ENCODE results near the gene SELENOS.

- TF ChIP-seq, protein P1, sequence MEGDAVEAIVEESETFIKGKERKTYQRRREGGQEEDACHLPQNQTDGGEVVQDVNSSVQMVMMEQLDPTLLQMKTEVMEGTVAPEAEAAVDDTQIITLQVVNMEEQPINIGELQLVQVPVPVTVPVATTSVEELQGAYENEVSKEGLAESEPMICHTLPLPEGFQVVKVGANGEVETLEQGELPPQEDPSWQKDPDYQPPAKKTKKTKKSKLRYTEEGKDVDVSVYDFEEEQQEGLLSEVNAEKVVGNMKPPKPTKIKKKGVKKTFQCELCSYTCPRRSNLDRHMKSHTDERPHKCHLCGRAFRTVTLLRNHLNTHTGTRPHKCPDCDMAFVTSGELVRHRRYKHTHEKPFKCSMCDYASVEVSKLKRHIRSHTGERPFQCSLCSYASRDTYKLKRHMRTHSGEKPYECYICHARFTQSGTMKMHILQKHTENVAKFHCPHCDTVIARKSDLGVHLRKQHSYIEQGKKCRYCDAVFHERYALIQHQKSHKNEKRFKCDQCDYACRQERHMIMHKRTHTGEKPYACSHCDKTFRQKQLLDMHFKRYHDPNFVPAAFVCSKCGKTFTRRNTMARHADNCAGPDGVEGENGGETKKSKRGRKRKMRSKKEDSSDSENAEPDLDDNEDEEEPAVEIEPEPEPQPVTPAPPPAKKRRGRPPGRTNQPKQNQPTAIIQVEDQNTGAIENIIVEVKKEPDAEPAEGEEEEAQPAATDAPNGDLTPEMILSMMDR (IDR thresholded peaks at IDR 0.05 in 2 of 3, conservative IDR thresholded peaks at IDR 0.05 in 1 of 3; ENCODE audit: insufficient read depth in 2 of 3, low read depth in 1 of 3, low read length in 3 of 3): no peak
- TF ChIP-seq MED1 (CRISPR knock-in tag; IDR thresholded peaks at IDR 0.05; ENCODE audit: borderline replicate concordance): no peak
- no peak for TF ChIP-seq KHSRP (IDR thresholded peaks at IDR 0.05)
- TF ChIP-seq NKRF (IDR thresholded peaks at IDR 0.05; ENCODE audit: borderline replicate concordance): no peak
- no peak for TF ChIP-seq MTA2 (IDR thresholded peaks at IDR 0.05; ENCODE audit: low read depth)
- no peak for TF ChIP-seq SIN3A (IDR thresholded peaks at IDR 0.05; ENCODE audit: borderline replicate concordance in 2 of 2, control insufficient read depth in 1 of 2, low read depth in 2 of 2, low read length in 2 of 2)
- no peak for TF ChIP-seq GTF2F1 (IDR thresholded peaks at IDR 0.05; ENCODE audit: low read depth, low read length)
- no peak for TF ChIP-seq BRD4 (IDR thresholded peaks at IDR 0.05)
- no peak for TF ChIP-seq POLR2AphosphoS5 (IDR thresholded peaks at IDR 0.05; ENCODE audit: control insufficient read depth, insufficient read depth, low read depth, low read length)
- TF ChIP-seq, protein P2, sequence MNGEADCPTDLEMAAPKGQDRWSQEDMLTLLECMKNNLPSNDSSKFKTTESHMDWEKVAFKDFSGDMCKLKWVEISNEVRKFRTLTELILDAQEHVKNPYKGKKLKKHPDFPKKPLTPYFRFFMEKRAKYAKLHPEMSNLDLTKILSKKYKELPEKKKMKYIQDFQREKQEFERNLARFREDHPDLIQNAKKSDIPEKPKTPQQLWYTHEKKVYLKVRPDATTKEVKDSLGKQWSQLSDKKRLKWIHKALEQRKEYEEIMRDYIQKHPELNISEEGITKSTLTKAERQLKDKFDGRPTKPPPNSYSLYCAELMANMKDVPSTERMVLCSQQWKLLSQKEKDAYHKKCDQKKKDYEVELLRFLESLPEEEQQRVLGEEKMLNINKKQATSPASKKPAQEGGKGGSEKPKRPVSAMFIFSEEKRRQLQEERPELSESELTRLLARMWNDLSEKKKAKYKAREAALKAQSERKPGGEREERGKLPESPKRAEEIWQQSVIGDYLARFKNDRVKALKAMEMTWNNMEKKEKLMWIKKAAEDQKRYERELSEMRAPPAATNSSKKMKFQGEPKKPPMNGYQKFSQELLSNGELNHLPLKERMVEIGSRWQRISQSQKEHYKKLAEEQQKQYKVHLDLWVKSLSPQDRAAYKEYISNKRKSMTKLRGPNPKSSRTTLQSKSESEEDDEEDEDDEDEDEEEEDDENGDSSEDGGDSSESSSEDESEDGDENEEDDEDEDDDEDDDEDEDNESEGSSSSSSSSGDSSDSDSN (IDR thresholded peaks at IDR 0.05; ENCODE audit: borderline replicate concordance in 1 of 2, low read depth in 2 of 2, low read length in 2 of 2): no peak
These were observed 33.2 kb upstream of the SELENOS start for GRCh38 chr15:101310508-101310907.

Data from K562 (cell line).